GM13977 (cell line): ENCODE measurements around the gene RIOK2.
"Not testable (repeated sequence)": the region's sequence is repeated elsewhere in the genome, so short reads cannot be mapped to it uniquely, and the experiment has no call there.

Source experiments
- DNase-seq: peaks from one replicate; pipeline ENCODE4 v3.0.0; 2012; ENCODE audit warnings: low spot score
- CTCF ChIP-seq: IDR thresholded peaks from 2 replicates; pipeline ENCODE4 v1.5.1; 2012; ENCODE audit warnings: mild to moderate bottlenecking, control low read depth; ENCODE audit not compliant: insufficient read depth; ENCODE audit errors: extremely low read depth, missing control alignments
- in situ Hi-C: fragments of 300-500 bp; cut with MboI; formaldehyde crosslinking; loops from one replicate; pipeline ENCODE4 v1.12.0; 2022; ENCODE audit warnings: low sequenced_read_pairs, low pct_unique_long_range_greater_than_20kb, mixed read lengths, inconsistent platforms; ENCODE audit not compliant: unreplicated experiment

RIOK2 gene

GRCh38 chr5:97192580-97193354 is 9.7 kb upstream of the RIOK2 start:
- no peak for DNase-seq

GRCh38 chr5:97191893-97192292 is 8.8 kb upstream of the RIOK2 start:
- in situ Hi-C loops: no loop called here
- no peak for TF ChIP-seq CTCF
- DNase-seq: no peak

More at GRCh38 chr5:97192580-97193354, 9.7 kb upstream of the RIOK2 start:
- TF ChIP-seq CTCF: no peak
- in situ Hi-C loops: no loop called here

- in situ Hi-C loops, DNase-seq: not testable (repeated sequence)
Measured at GRCh38 chr5:97189523-97189922, 6.5 kb upstream of the RIOK2 start.

GRCh38 chr5:97183930-97184213 is 825 bp upstream of the RIOK2 start:
- no peak for TF ChIP-seq CTCF
- no peak for DNase-seq
- in situ Hi-C loops: no loop called here

- in situ Hi-C loops: no loop called here
- no peak for DNase-seq
- no peak for TF ChIP-seq CTCF
Measured at GRCh38 chr5:97182571-97183099, 412 bp downstream of the RIOK2 start.

- no peak for TF ChIP-seq CTCF
- in situ Hi-C loops: no loop called here
- no peak for DNase-seq
Measured at GRCh38 chr5:97181856-97182545, 1.0 kb downstream of the RIOK2 start.

GRCh38 chr5:97179457-97179856 is 3.6 kb downstream of the RIOK2 start:
- in situ Hi-C loops, DNase-seq: not testable (repeated sequence)
